Activated naive CD8-positive, alpha-beta T cell treated with anti-CD3 and anti-CD28 coated beads, Interleukin-2, amount 10 ng/mL, durations not matched to agents 7 days and 5 days (primary cell): ENCODE measurements around the gene OR2AG2. TPM values are rescaled to one million over a fixed set of nuclear protein-coding genes. Genes with fewer than 3 reads are reported as not detected.
A peak's percentile ranks its signal among the peaks of the same experiment; 100 is the strongest.

ENCODE experiments used
- ATAC-seq: fragments of 150-1000 bp; cut with Tn5 transposase; one replicate; pipeline ENCODE4 v1.10.0; 2021; ENCODE audit warnings: low read depth, moderate library complexity
- POLR2A ChIA-PET: fragments of 350-600 bp; sonication (Branson Sonifier 250); formaldehyde crosslinking; loops from one replicate; lab custom pipeline; 2021; ENCODE audit warnings: antibody characterized with exemption; lab: Charles Lee
- DNase-seq: peaks from one replicate; pipeline ENCODE4 v3.0.0; 2021
- H3K27ac Mint-ChIP-seq: one replicate; pipeline ENCODE4 v1.8.0; 2022; ENCODE audit warnings: mild to moderate bottlenecking, mixed read lengths
- H3K27me3 Mint-ChIP-seq: one replicate; pipeline ENCODE4 v1.8.0; 2022; ENCODE audit warnings: mild to moderate bottlenecking, moderate library complexity, mixed read lengths
- H3K36me3 Mint-ChIP-seq: one replicate; pipeline ENCODE4 v1.8.0; 2021; ENCODE audit warnings: mild to moderate bottlenecking, mixed read lengths
- H3K4me1 Mint-ChIP-seq: one replicate; pipeline ENCODE4 v1.8.0; 2021; ENCODE audit warnings: mixed read lengths
- H3K4me3 Mint-ChIP-seq: one replicate; pipeline ENCODE4 v1.8.0; 2022; ENCODE audit warnings: mild to moderate bottlenecking, moderate library complexity, mixed read lengths
- H3K9me3 Mint-ChIP-seq: one replicate; pipeline ENCODE4 v1.8.0; 2021; ENCODE audit warnings: mixed read lengths
- total RNA-seq, 2 experiments: library from RNA; stranded (reverse); gene quantifications; one replicate each; pipeline ENCODE4 v1.2.3, GENCODE V29; 2021

The OR2AG2 gene
- total RNA-seq, 2 experiments from 2014 or later: not detected

DNA sequence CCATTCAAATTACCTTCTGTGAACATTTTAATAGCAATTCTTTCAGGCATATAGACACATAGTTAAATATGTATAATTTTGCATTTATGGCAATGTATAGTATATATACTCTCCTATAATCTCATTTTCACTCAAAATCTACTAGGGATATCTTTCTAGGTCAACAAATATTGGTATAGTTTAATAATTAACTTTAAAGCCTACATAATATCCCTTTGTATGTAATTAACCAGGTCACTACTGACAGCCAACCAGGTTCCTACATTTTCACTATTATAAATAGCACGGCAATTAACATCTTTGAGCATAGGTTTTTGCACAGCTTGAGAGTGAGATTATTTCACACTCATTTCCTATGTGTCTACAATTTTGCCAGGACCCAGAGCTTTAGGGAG lies 15.8 kb downstream of the OR2AG2 start:
- no peak for DNase-seq
- Mint-ChIP-seq H3K36me3 (peaks cover under 1% of the 10 kb centered on the region), H3K27me3 (peaks cover under 1% of the 10 kb centered on the region), H3K27ac (no peak overlapping the region), H3K4me3 (no peak overlapping the region), H3K9me3 (peaks cover under 1% of the 10 kb centered on the region), H3K4me1 (peaks cover 8% of the 10 kb centered on the region)
- POLR2A ChIA-PET: interaction anchor here (2.4 kb wide), 1 partner anchor 10 kb away, joined by 8 read pairs; no protein-coding TSS in a partner anchor
- ATAC-seq: no peak

DNA sequence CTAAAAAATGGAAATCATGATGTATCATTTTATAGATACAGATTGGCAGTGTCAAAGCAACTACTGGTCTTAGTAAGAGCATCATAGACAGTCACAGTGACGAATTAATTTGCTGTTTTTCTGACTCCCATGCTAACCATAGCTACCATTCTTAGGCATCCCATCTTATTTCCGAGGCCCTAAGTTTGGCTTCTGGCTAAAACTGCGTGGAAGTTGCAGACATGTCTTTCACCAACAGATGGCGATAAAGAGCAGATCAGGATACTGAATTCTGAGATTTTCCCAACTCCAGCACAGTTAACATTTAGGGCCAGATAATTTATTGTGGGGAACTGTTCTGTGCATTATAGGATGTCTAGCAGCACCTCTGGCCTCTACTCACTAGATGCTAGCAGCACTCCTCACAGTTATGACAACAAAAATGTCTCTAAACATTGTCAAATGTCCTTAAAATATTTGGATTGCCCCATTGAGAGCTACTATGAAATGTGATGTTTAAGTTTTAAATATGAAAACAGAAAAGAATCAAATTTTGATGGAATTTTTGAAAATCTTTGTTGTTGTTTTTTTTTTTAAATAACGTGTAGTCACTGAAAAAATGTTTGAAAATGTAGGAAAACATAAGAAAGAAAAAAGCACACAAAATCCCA lies 16.3 kb downstream of the OR2AG2 start:
- no peak overlapping the region for H3K27ac Mint-ChIP-seq
- H3K27me3 Mint-ChIP-seq: no peaks in the 10 kb centered on the region
- H3K36me3 Mint-ChIP-seq: peaks cover 3% of the 10 kb centered on the region
- no peak overlapping the region for H3K4me3 Mint-ChIP-seq
- no peak for DNase-seq
- POLR2A ChIA-PET: interaction anchor here (2.4 kb wide), 1 partner anchor 9 kb away, joined by 8 read pairs; no protein-coding TSS in a partner anchor
- peaks cover 13% of the 10 kb centered on the region for H3K4me1 Mint-ChIP-seq
- peak; percentile 53 for ATAC-seq
- peaks cover 3% of the 10 kb centered on the region for H3K9me3 Mint-ChIP-seq

DNA sequence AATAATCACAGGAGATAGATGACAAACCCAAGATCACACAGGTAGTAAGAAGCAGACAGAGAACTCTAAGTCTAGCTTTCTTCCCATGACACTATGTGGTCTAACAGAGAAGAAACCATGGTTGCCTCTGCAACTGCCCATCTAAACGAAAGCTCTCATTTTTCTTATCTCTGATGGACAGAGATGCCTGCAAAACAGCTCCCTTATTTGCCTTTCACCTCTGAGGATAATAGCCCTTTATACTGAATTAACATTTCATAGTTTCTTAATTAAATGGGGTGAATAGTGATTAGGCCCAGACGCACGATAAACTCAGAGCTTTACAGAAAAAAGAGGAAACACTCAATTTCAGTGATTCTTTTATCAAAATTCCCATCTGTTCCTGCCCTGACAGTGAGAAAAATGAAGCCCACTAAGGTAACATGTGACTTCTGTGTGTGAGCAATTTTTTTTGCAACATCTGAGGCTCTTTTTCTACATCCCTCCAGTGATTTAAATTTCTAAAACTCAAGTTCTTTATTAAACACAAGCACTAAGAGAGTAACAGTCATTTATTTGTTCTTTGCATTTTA lies 24.6 kb downstream of the OR2AG2 start:
- POLR2A ChIA-PET: interaction anchor here (0.7 to 2.3 kb wide), 6 partner anchors 9 to 266 kb away, joined by 3 to 8 read pairs (median 5); partner anchors contain the start of genes ARFIP2, RRP8, TAF10 and TIMM10B
- Mint-ChIP-seq H3K27ac (no peak overlapping the region), H3K36me3 (peaks cover 12% of the 10 kb centered on the region), H3K4me1 (peaks cover 28% of the 10 kb centered on the region), H3K9me3 (peaks cover 3% of the 10 kb centered on the region), H3K27me3 (no peaks in the 10 kb centered on the region), H3K4me3 (no peak overlapping the region)
- DNase-seq (no peak), ATAC-seq (no peak)

DNA sequence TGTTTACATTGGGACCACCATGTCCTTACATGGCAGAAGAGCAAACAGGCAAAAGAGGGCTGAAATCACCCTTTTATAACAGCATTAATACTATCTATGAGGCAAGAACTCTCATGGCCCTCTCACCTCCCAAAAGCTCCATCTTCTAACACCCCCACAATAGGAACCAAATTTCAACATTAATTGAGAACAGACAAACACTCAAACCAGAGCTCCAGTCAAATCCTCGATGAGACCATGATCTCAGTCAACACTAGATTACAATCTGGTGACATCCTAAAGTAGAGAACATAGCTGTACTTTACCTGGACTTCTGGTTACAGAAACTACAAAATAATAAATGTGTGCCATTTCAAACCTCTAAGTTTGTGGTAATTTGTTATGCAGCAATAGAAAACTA lies 25.1 kb downstream of the OR2AG2 start:
- POLR2A ChIA-PET: interaction anchor here (0.7 to 2.3 kb wide), 8 partner anchors 8 to 265 kb away, joined by 3 to 8 read pairs (median 5); partner anchors contain the start of genes ARFIP2, RRP8, TAF10 and TIMM10B
- DNase-seq (no peak), ATAC-seq (no peak)
- H3K4me1 Mint-ChIP-seq: peaks cover 33% of the 10 kb centered on the region
- H3K27me3 Mint-ChIP-seq: no peaks in the 10 kb centered on the region
- peaks cover 3% of the 10 kb centered on the region for H3K9me3 Mint-ChIP-seq
- H3K4me3 Mint-ChIP-seq: no peak overlapping the region
- H3K27ac Mint-ChIP-seq: no peak overlapping the region
- peaks cover 14% of the 10 kb centered on the region for H3K36me3 Mint-ChIP-seq

DNA sequence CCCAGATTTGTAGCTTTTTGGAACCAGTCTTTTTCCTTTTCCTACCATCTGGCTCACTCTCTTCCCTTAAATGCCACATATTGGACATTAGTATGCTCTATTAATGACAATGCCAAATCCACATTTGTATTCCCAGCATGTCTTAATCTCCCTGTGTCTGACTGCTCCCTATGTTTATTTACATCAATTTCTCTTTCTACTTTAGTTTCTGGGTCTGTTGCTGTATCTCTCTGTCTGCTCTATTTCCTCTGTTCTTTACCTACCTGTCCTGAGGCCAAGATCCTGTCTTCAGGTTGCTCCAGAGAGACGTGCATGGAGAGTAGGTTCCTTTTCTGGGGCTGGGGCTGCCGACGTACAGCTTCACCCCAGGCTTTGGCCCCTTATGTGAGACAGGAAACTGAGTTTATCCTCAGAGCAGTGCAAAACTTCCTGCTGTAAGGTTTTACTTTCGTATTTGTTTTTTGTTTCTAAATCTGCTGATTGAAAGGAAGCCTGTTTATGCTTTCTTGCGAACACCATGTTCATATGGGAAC lies 25.6 kb downstream of the OR2AG2 start:
- Mint-ChIP-seq H3K36me3 (peaks cover 15% of the 10 kb centered on the region), H3K9me3 (peaks cover 3% of the 10 kb centered on the region), H3K27ac (no peak overlapping the region), H3K4me1 (peaks cover 34% of the 10 kb centered on the region), H3K27me3 (no peaks in the 10 kb centered on the region), H3K4me3 (no peak overlapping the region)
- DNase-seq (peak; percentile 52), ATAC-seq (peak; percentile 85)
- POLR2A ChIA-PET: interaction anchor here (1.1 to 2.3 kb wide), 8 partner anchors 8 to 265 kb away, joined by 3 to 8 read pairs (median 5); partner anchors contain the start of genes ARFIP2, TAF10 and TIMM10B

DNA sequence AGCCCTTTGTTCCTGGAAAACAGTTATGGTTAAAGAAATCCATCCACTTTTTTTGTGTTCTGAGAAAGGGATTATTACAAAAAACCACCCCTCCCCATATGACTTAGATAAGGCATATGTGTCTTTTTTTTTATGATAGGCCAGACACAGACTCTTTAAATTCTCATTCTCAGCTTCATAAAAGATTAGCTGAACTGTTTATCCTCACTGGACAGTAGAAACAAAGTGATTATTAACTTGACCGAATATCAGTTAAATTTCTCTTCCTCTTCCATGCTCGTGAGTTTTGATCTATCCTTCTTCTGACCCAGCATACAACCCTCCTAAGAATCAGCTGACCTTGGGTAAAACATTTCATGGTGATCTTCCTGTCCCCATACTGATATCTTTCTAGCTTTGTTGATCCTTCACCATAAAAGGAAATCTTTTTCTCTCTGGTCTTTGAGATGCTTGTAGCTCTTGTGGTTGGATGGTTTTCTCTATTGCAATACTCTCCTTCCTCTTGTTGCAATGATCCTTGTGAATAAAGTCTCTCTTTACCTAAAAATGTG lies 26.2 kb downstream of the OR2AG2 start:
- H3K27me3 Mint-ChIP-seq: no peaks in the 10 kb centered on the region
- H3K4me3 Mint-ChIP-seq: no peak overlapping the region
- peaks cover 32% of the 10 kb centered on the region for H3K4me1 Mint-ChIP-seq
- no peak for DNase-seq
- no peaks in the 10 kb centered on the region for H3K9me3 Mint-ChIP-seq
- POLR2A ChIA-PET: interaction anchor here (1.1 to 2.3 kb wide), 6 partner anchors 9 to 264 kb away, joined by 3 to 8 read pairs (median 5); partner anchors contain the start of genes ARFIP2, TAF10 and TIMM10B
- H3K27ac Mint-ChIP-seq: no peak overlapping the region
- H3K36me3 Mint-ChIP-seq: peaks cover 15% of the 10 kb centered on the region
- ATAC-seq: peak; percentile 48

DNA sequence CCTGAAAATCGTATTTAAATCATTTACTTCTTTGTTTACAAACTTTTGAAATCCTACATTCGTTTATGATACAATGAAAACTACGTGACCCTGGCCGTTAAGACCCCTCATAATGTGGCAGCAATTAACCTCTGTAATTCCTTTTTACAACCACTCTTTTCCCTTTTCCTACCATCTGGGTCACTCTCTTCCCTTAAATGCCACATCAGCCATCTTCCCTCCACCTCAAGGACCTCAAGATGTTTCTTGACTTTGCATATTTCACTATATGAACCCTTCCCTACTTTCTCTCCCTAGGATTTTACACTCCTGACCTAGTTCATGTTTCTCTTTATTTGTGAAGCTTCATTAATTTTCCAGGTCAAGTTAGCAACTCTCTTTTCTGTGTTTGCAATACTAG lies 26.8 kb downstream of the OR2AG2 start:
- ATAC-seq (no peak), DNase-seq (no peak)
- POLR2A ChIA-PET: interaction anchor here (1.1 to 2.3 kb wide), 2 partner anchors 9 to 264 kb away, joined by 5 to 8 read pairs; partner anchors contain the start of genes ARFIP2 and TIMM10B
- H3K36me3 Mint-ChIP-seq: peaks cover 15% of the 10 kb centered on the region
- H3K27ac Mint-ChIP-seq: no peak overlapping the region
- no peaks in the 10 kb centered on the region for H3K27me3 Mint-ChIP-seq
- H3K9me3 Mint-ChIP-seq: no peaks in the 10 kb centered on the region
- no peak overlapping the region for H3K4me3 Mint-ChIP-seq
- peaks cover 32% of the 10 kb centered on the region for H3K4me1 Mint-ChIP-seq

DNA sequence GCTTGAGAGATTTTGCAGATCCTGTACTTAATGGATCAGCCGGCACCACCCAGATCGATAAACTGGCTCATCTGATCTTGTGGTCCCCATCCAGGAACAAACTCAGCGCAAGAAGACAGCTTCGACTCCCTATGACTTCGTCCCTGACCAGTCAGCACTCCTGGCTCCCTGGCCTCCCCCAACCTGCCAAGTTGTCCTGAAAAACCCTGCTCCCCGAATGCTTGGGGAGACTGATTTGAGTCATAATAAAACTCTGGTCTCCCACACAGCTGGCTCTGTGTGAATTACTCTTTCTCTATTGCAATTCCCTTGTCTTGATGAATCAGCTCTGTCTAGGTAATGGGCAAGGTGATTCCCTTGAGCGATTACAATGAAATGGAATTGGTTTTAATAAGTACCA lies 29.5 kb downstream of the OR2AG2 start:
- Mint-ChIP-seq H3K36me3 (peaks cover 26% of the 10 kb centered on the region), H3K27ac (peak overlapping the region; percentile 69), H3K9me3 (no peaks in the 10 kb centered on the region), H3K4me1 (peaks cover 42% of the 10 kb centered on the region), H3K27me3 (no peaks in the 10 kb centered on the region), H3K4me3 (no peak overlapping the region)
- ATAC-seq: no peak
- POLR2A ChIA-PET: interaction anchor here (1.4 kb wide), 1 partner anchor 363 kb away, joined by 4 read pairs; no protein-coding TSS in a partner anchor
- no peak for DNase-seq

DNA sequence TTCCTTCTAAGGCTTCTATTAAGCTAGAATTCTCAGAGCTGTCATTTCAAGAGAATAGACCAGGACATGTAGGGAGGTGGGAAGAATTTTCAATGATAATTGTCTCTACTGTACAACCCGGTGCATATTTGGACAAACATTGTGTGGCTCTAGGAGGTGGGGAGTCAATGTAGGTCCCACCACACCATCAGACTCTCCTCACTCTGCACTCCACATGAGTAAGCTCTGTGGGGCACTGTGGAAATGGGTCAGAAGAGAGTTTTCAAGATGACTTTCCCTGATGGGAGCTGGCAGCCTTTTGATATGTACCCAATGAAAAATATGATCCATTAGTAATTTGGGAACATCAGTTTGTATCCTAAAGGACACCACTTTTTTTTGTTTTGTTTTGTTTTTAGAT lies 33.2 kb downstream of the OR2AG2 start:
- peaks cover 74% of the 10 kb centered on the region for H3K4me1 Mint-ChIP-seq
- POLR2A ChIA-PET: interaction anchor here (1.2 to 1.5 kb wide), 3 partner anchors 8 to 257 kb away, joined by 3 to 7 read pairs (median 5); partner anchors contain the start of genes ARFIP2 and TIMM10B
- no peaks in the 10 kb centered on the region for H3K27me3 Mint-ChIP-seq
- H3K4me3 Mint-ChIP-seq: no peak overlapping the region
- peaks cover 43% of the 10 kb centered on the region for H3K36me3 Mint-ChIP-seq
- H3K9me3 Mint-ChIP-seq: no peaks in the 10 kb centered on the region
- DNase-seq (no peak), ATAC-seq (no peak)
- peak overlapping the region; percentile 46 for H3K27ac Mint-ChIP-seq

DNA sequence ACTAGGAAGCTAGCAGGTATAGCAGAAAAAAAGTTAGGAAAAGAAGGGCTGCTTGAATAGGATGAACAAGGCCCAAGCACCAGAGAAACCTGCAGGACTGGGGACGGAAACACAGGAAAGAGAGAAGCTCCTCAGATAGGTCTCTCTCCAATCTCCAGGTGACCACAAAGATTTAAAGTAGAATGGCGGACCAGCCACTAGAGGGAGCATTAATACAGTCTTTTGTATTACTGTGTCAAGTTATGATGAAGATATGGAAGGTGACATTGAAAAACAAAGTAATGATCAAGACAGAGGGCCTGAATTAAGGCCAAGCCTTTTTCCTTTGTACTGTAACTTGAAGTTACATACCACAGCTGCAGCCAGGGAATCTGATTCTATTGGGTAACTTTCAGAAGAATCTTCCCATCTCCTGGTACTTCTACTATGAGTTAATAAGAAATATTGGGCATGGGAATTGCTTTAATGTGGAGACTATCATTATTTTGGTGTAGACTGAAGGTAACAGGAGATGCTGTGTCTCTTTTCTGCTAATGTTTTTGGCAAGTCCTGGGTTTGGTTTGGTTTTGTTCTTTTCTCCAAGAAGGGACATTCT lies 33.8 kb downstream of the OR2AG2 start:
- no peaks in the 10 kb centered on the region for H3K9me3 Mint-ChIP-seq
- H3K4me3 Mint-ChIP-seq: no peak overlapping the region
- peak overlapping the region; percentile 46 for H3K27ac Mint-ChIP-seq
- POLR2A ChIA-PET: interaction anchor here (1.2 to 1.5 kb wide), 3 partner anchors 9 to 256 kb away, joined by 3 to 7 read pairs (median 5); partner anchors contain the start of genes ARFIP2 and TIMM10B
- H3K36me3 Mint-ChIP-seq: peaks cover 45% of the 10 kb centered on the region
- peaks cover 76% of the 10 kb centered on the region for H3K4me1 Mint-ChIP-seq
- DNase-seq (no peak), ATAC-seq (peak; percentile 71)
- H3K27me3 Mint-ChIP-seq: no peaks in the 10 kb centered on the region

DNA sequence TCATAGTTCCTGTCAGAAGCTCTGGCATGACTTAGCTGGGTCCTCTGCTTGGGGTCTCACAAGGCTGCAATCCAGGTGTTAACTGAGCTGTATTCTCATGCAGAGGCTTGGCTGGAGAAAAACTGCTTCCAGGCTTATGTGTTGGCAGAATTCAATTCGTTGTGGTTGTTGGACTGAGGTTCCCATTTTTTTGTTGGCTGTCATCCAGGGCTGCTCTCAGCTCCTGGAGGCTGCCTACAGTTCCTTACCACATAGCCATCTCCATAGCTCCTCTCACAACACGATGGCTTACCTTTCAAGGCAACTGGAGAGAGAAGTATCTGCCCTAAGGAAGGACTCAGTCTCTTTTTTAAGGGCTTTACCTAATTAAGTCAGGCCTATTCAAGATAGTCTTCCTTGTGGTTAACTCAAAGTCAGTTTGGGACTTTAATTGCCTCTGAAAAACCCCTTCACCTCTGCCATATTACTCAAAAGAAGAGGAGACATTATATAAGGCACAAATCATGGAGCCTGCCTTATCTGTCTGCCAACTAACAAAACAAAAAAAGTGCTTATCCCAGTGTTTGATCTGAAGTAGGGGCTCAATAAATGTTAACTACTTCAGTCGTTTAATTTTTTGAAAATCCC lies 35.2 kb downstream of the OR2AG2 start:
- Mint-ChIP-seq H3K36me3 (peaks cover 48% of the 10 kb centered on the region), H3K27ac (no peak overlapping the region), H3K9me3 (no peaks in the 10 kb centered on the region), H3K4me1 (peaks cover 67% of the 10 kb centered on the region), H3K4me3 (no peak overlapping the region), H3K27me3 (no peaks in the 10 kb centered on the region)
- DNase-seq: no peak
- ATAC-seq: no peak
- POLR2A ChIA-PET: interaction anchor here (0.5 to 1.3 kb wide), 2 partner anchors 9 to 23 kb away, joined by 3 to 5 read pairs; no protein-coding TSS in a partner anchor

DNA sequence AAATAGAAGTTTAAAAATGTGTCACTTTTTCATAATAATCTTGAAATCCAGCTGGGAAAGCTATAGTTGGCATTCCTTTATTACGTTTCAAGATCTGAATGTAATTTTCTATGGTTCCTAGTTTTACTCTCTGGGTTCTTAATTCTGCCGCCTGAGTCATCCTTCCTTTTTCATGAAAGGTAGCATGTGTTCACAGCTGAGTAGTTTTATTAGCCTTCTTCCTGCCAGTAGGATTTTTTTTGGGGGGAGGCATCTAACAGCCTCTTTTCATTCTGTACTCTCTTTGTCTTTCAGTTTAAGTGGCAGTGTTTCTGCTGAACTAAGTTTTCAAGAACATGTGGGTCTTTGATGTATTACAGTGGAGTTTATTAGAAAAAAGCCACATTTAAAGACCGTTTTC lies 36.5 kb downstream of the OR2AG2 start:
- Mint-ChIP-seq H3K27me3 (no peaks in the 10 kb centered on the region), H3K4me1 (peaks cover 65% of the 10 kb centered on the region), H3K36me3 (peaks cover 47% of the 10 kb centered on the region), H3K27ac (peak overlapping the region; percentile 37), H3K4me3 (peak overlapping the region; percentile 56), H3K9me3 (peaks cover 2% of the 10 kb centered on the region)
- POLR2A ChIA-PET: interaction anchor here (1.3 kb wide), 1 partner anchor 10 kb away, joined by 5 read pairs; no protein-coding TSS in a partner anchor
- no peak for DNase-seq
- no peak for ATAC-seq
